Fibroblast of pulmonary artery (primary cell): ENCODE measurements around the gene SORBS2.

Experiments
- DNase-seq: peaks from one replicate; pipeline ENCODE4 v3.0.0-alpha.2; 2010; ENCODE audit warnings: low read depth
- H3K4me3 ChIP-seq: replicated peaks from 2 replicates; pipeline ENCODE4 v1.5.1; 2011; ENCODE audit warnings: low read depth, mild to moderate bottlenecking, control low read depth, low read length, moderate library complexity
- CTCF ChIP-seq: IDR thresholded peaks from 2 replicates; pipeline ENCODE4 v1.5.1; 2011; ENCODE audit warnings: mild to moderate bottlenecking, control low read depth, low read length, inconsistent platforms; ENCODE audit errors: missing control alignments

The SORBS2 gene

GRCh38 chr4:185657183-185657582 is 154.8 kb downstream of the SORBS2 start:
- no peak overlapping the region for H3K4me3 ChIP-seq
- peak; percentile 4 for DNase-seq
- TF ChIP-seq CTCF = no peak

- peak overlapping the region; percentile 36 for H3K4me3 ChIP-seq
- peak; percentile 84 for TF ChIP-seq CTCF
- peak; percentile 74 for DNase-seq
Measured at GRCh38 chr4:185656467-185656931, 155.5 kb downstream of the SORBS2 start.

- TF ChIP-seq CTCF = no peak
- DNase-seq = no peak
- H3K4me3 ChIP-seq = no peak overlapping the region
Measured at GRCh38 chr4:185654965-185655554, 156.9 kb downstream of the SORBS2 start.

GRCh38 chr4:185654311-185654710 is 157.7 kb downstream of the SORBS2 start:
- DNase-seq = no peak
- H3K4me3 ChIP-seq = no peak overlapping the region
- TF ChIP-seq CTCF = no peak

- H3K4me3 ChIP-seq = no peak overlapping the region
- TF ChIP-seq CTCF = no peak
- no peak for DNase-seq
Measured at GRCh38 chr4:185651851-185652250, 160.1 kb downstream of the SORBS2 start.

GRCh38 chr4:185651137-185651677 is 160.8 kb downstream of the SORBS2 start:
- no peak overlapping the region for H3K4me3 ChIP-seq
- no peak for TF ChIP-seq CTCF
- DNase-seq = no peak

- TF ChIP-seq CTCF = no peak
- H3K4me3 ChIP-seq = no peak overlapping the region
- no peak for DNase-seq
Measured at GRCh38 chr4:185648631-185649030, 163.4 kb downstream of the SORBS2 start.
